ENCODE results near the gene ARVCF.
"Not testable (repeated sequence)": the region's sequence is repeated elsewhere in the genome, so short reads cannot be mapped to it uniquely, and the experiment has no call there.

ARVCF gene

DNA sequence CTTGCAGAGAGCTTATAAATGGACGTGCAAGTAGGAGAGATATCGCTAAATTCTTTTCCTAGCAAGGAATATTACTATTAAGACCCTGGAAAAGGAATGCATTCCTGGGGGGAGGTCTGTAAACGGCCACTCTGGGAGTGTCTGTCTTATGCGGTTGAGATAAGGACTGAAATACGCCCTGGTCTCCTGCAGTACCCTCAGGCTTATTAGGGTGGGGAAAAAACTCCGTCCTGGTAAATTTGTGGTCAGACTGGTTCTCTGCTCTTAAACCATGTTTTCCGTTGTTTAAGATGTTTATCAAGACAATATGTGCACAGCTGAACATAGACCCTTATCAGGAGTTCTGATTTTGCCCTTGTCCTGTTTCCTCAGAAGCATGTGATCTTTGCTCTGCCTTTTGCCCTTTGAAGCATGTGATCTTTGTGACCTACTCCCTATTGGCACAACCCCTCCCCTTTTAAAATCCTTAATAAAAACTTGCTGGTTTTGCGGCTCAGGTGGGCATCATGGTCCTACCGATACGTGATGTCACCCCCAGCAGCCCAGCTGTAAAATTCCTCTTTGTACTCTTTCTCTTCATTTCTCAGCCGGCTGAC lies 81.4 kb downstream of the ARVCF start:
- not testable (repeated sequence) for H3K9me3 ChIP-seq (replicated peaks in 1 of 2; ENCODE audit: control insufficient read depth in 2 of 2, insufficient read depth in 1 of 2, low read depth in 1 of 2, low read length in 2 of 2); H3K4me1 ChIP-seq (ENCODE audit: control insufficient read depth in 2 of 2, insufficient read depth in 1 of 2, low read depth in 1 of 2, low read length in 2 of 2); H3K18ac ChIP-seq (ENCODE audit: low read length); H3K79me1 ChIP-seq (ENCODE audit: low read depth, low read length); H4K91ac ChIP-seq (ENCODE audit: low read depth, low read length, poor library complexity); DNase-seq (ENCODE audit: low spot score); H3K36me3 ChIP-seq (replicated peaks in 1 of 2; ENCODE audit: control insufficient read depth in 2 of 2, insufficient read depth in 2 of 2, low read length in 2 of 2); H3K14ac ChIP-seq (ENCODE audit: low read length); H2AFZ ChIP-seq (ENCODE audit: low read length); H4K8ac ChIP-seq (ENCODE audit: low read depth, low read length); H3K9ac ChIP-seq (ENCODE audit: low read depth, low read length, poor library complexity); H3K4me3 ChIP-seq (ENCODE audit: low read length in 2 of 2); H2BK15ac ChIP-seq (ENCODE audit: low read length); H3K4me2 ChIP-seq (ENCODE audit: insufficient read depth, low read length, poor library complexity, severe bottlenecking); H2AK5ac ChIP-seq (ENCODE audit: low read depth, low read length); H2BK120ac ChIP-seq (ENCODE audit: low read depth, low read length); H2BK12ac ChIP-seq (ENCODE audit: low read length); H3K23ac ChIP-seq (ENCODE audit: low read depth, low read length, poor library complexity); H2BK5ac ChIP-seq (ENCODE audit: low read length); H3K4ac ChIP-seq (ENCODE audit: low read length); H3K27ac ChIP-seq (replicated peaks; ENCODE audit: low read length)
- no CpG with 5 or more reads among the region's 11 CpGs for WGBS, 2 donors (ENCODE audit: extremely low coverage in 2 of 2, insufficient read length in 2 of 2, insufficient replicate concordance in 1 of 2)
- peaks cover 0 to 20% (median 0%) of the 10 kb centered on the region in 3 experiments for H3K27me3 ChIP-seq (ENCODE audit: control insufficient read depth in 3 of 3, insufficient read depth in 3 of 3, low read depth in 1 of 3, low read length in 3 of 3)

DNA sequence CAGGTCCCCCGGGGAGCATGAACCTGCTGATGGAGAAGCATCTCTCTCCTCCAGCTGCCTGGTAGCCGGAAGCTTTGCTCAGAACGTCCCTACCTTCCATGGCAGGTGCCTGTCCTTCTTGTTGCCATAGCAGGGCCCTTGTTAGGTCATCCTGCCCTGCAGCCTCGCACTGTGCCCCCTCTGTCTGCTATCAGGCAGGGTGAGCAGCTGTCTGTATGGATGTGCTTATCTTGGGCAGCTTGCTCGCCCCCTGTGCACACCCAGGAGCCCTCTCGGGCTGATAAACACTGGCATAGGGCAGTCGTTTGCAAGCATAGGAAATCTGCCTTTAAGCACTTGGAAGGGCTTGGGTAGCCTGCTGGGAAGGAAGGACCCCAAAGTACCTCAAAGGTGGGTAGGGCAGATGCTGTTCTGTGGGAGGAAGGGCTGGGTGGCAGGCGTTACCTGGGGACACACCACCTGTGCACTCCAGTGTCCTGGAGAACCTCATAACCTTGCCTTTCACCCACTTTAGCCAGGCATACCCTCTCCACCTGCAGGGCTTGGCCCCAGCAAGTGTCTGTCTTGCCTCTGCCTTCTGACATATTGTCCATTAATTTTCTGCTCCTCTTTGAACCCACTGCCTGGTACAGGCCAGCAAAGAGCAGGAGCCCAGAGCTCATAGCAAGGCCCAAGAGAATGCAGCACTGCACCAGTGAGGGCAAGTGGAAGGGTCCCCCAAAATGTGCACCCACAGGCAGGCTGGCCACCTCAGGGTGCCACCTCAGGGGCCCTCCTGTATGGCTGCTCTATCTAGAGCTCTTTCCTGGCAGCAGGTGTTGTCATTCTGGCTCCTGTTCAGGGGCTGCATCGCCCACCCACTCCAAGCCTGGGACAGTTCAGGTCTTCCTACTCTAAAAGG lies 83.0 kb downstream of the ARVCF start:
- Histone ChIP-seq H4K8ac (ENCODE audit: low read depth, low read length) (no peak overlapping the region), H2AK5ac (ENCODE audit: low read depth, low read length) (peak overlapping the region; percentile 74), H3K23ac (ENCODE audit: low read depth, low read length, poor library complexity) (no peak overlapping the region), H3K79me1 (ENCODE audit: low read depth, low read length) (no peaks in the 10 kb centered on the region), H3K18ac (ENCODE audit: low read length) (peak overlapping the region; percentile 53), H3K4me3 (ENCODE audit: low read length in 2 of 2) (peak overlapping the region in 1 of 2 donors; percentile 39), H3K14ac (ENCODE audit: low read length) (peak overlapping the region; percentile 17), H3K9me3 (replicated peaks in 1 of 2; ENCODE audit: control insufficient read depth in 2 of 2, insufficient read depth in 1 of 2, low read depth in 1 of 2, low read length in 2 of 2) (peaks cover 2 to 3% of the 10 kb centered on the region in 2 donors), H2BK12ac (ENCODE audit: low read length) (no peak overlapping the region), H2AFZ (ENCODE audit: low read length) (no peak overlapping the region), H3K4ac (ENCODE audit: low read length) (no peak overlapping the region), H3K9ac (ENCODE audit: low read depth, low read length, poor library complexity) (no peak overlapping the region), H4K91ac (ENCODE audit: low read depth, low read length, poor library complexity) (no peak overlapping the region), H2BK5ac (ENCODE audit: low read length) (no peak overlapping the region), H3K27me3 (ENCODE audit: control insufficient read depth in 3 of 3, insufficient read depth in 3 of 3, low read depth in 1 of 3, low read length in 3 of 3) (peaks cover 0 to 17% (median 0%) of the 10 kb centered on the region in 3 experiments), H2BK15ac (ENCODE audit: low read length) (no peak overlapping the region), H3K36me3 (replicated peaks in 1 of 2; ENCODE audit: control insufficient read depth in 2 of 2, insufficient read depth in 2 of 2, low read length in 2 of 2) (no peaks in the 10 kb centered on the region), H3K4me2 (ENCODE audit: insufficient read depth, low read length, poor library complexity, severe bottlenecking) (no peak overlapping the region), H3K27ac (replicated peaks; ENCODE audit: low read length) (no peak overlapping the region), H3K4me1 (ENCODE audit: control insufficient read depth in 2 of 2, insufficient read depth in 1 of 2, low read depth in 1 of 2, low read length in 2 of 2) (no peaks in the 10 kb centered on the region), H2BK120ac (ENCODE audit: low read depth, low read length) (no peak overlapping the region)
- WGBS, 2 donors (ENCODE audit: extremely low coverage in 2 of 2, insufficient read length in 2 of 2, insufficient replicate concordance in 1 of 2): no CpG with 5 or more reads among the region's 9 CpGs
- no peak for DNase-seq (ENCODE audit: low spot score)

DNA sequence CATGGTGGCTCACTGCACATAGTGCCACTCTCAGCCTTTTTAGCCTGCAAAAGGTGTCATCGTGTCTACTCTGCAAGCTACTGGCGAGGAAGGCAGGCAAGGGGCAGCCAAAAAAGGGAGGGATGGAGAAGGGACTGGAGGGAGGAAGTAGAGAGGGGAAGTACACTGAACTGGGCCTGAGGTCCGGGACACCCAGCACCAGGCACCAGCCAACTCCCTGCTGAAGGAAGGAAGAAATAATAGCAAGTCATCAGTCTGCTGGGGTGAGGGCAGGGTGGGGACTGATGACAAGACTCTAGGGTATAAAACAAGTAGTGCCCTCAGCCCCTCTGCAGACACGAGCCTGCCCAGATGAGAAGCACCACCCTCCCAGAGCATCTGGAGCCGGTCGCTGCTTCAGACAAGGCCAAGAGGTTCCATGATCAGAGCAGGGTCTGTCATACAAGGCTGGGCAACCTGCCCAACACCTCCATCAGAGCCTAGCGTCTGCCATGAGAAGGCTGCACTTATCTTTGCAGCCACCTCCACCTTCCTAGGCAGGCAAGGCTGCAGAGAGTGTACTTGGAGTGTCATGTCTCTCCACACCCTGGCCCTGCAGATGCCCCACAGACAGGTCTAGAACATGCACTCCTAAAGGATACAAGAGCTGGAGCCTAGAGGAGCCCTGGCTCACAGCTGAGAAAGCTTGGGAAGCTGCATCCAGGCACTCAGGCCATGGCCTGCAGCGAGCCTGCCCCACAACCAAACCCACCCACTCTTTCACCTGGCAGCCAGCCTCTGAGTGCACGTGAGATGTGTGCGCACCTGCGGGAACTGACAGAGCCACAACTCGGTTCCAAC lies 84.0 kb downstream of the ARVCF start:
- Histone ChIP-seq H3K18ac (ENCODE audit: low read length) (no peak overlapping the region), H3K4me3 (ENCODE audit: low read length in 2 of 2) (no peak overlapping the region), H3K9me3 (replicated peaks in 1 of 2; ENCODE audit: control insufficient read depth in 2 of 2, insufficient read depth in 1 of 2, low read depth in 1 of 2, low read length in 2 of 2) (peaks cover 2 to 3% of the 10 kb centered on the region in 2 donors), H3K23ac (ENCODE audit: low read depth, low read length, poor library complexity) (peak overlapping the region; percentile 60), H3K4me1 (ENCODE audit: control insufficient read depth in 2 of 2, insufficient read depth in 1 of 2, low read depth in 1 of 2, low read length in 2 of 2) (no peaks in the 10 kb centered on the region), H2BK120ac (ENCODE audit: low read depth, low read length) (no peak overlapping the region), H3K79me1 (ENCODE audit: low read depth, low read length) (no peaks in the 10 kb centered on the region), H3K14ac (ENCODE audit: low read length) (no peak overlapping the region), H2BK15ac (ENCODE audit: low read length) (no peak overlapping the region), H4K8ac (ENCODE audit: low read depth, low read length) (peak overlapping the region; percentile 30), H3K9ac (ENCODE audit: low read depth, low read length, poor library complexity) (no peak overlapping the region), H3K36me3 (replicated peaks in 1 of 2; ENCODE audit: control insufficient read depth in 2 of 2, insufficient read depth in 2 of 2, low read length in 2 of 2) (no peaks in the 10 kb centered on the region), H3K27me3 (ENCODE audit: control insufficient read depth in 3 of 3, insufficient read depth in 3 of 3, low read depth in 1 of 3, low read length in 3 of 3) (peaks cover 0 to 10% (median 0%) of the 10 kb centered on the region in 3 experiments), H2AK5ac (ENCODE audit: low read depth, low read length) (peak overlapping the region; percentile 79), H4K91ac (ENCODE audit: low read depth, low read length, poor library complexity) (no peak overlapping the region), H2AFZ (ENCODE audit: low read length) (no peak overlapping the region), H3K27ac (replicated peaks; ENCODE audit: low read length) (no peak overlapping the region), H3K4ac (ENCODE audit: low read length) (no peak overlapping the region), H2BK5ac (ENCODE audit: low read length) (peak overlapping the region; percentile 22), H2BK12ac (ENCODE audit: low read length) (no peak overlapping the region), H3K4me2 (ENCODE audit: insufficient read depth, low read length, poor library complexity, severe bottlenecking) (no peak overlapping the region)
- no peak for DNase-seq (ENCODE audit: low spot score)
- WGBS, 2 donors (ENCODE audit: extremely low coverage in 2 of 2, insufficient read length in 2 of 2, insufficient replicate concordance in 1 of 2): no CpG with 5 or more reads among the region's 12 CpGs

Measured in neuronal stem cell (in vitro differentiated cells).